DLD1 (cell line): ENCODE measurements around the gene RBM38.
"Not testable (repeated sequence)": the region's sequence is repeated elsewhere in the genome, so short reads cannot be mapped to it uniquely, and the experiment has no call there.

Source experiments
- in situ Hi-C: cut with HindIII; loops from 2 replicates; pipeline ENCODE4 v1.10.0; 2017; ENCODE audit warnings: low sequenced_read_pairs

The RBM38 gene

GRCh38 chr20:57414867-57415592 is 23.8 kb downstream of the RBM38 start:
- in situ Hi-C loops: no loop called here

GRCh38 chr20:57415771-57416170 is 24.6 kb downstream of the RBM38 start:
- in situ Hi-C loops: no loop called here

GRCh38 chr20:57416296-57417022 is 25.3 kb downstream of the RBM38 start:
- in situ Hi-C loops: no loop called here

- in situ Hi-C loops: no loop called here
Observed at GRCh38 chr20:57417051-57417689, 26.0 kb downstream of the RBM38 start.

- in situ Hi-C loops: no loop called here
Observed at GRCh38 chr20:57417830-57418780, 26.9 kb downstream of the RBM38 start.

- in situ Hi-C loops: not testable (repeated sequence)
Observed at GRCh38 chr20:57419479-57419878, 28.3 kb downstream of the RBM38 start.

- in situ Hi-C loops: no loop called here
Observed at GRCh38 chr20:57420571-57421252, 29.5 kb downstream of the RBM38 start.

- in situ Hi-C loops: no loop called here
Observed at GRCh38 chr20:57421253-57422220, 30.3 kb downstream of the RBM38 start.

GRCh38 chr20:57422254-57422653 is 31.1 kb downstream of the RBM38 start:
- in situ Hi-C loops: no loop called here

- in situ Hi-C loops: no loop called here
Observed at GRCh38 chr20:57425150-57426013, 34.2 kb downstream of the RBM38 start.

- in situ Hi-C loops: no loop called here
Observed at GRCh38 chr20:57426271-57426689, 35.1 kb downstream of the RBM38 start.

- in situ Hi-C loops: no loop called here
Observed at GRCh38 chr20:57426831-57427230, 35.6 kb downstream of the RBM38 start.

GRCh38 chr20:57428324-57429158 is 37.3 kb downstream of the RBM38 start:
- in situ Hi-C loops: no loop called here

- in situ Hi-C loops: no loop called here
Observed at GRCh38 chr20:57429159-57429496, 37.9 kb downstream of the RBM38 start.

- in situ Hi-C loops: no loop called here
Observed at GRCh38 chr20:57429580-57430200, 38.5 kb downstream of the RBM38 start.

GRCh38 chr20:57430201-57430596 is 39.0 kb downstream of the RBM38 start:
- in situ Hi-C loops: not testable (repeated sequence)

- in situ Hi-C loops: no loop called here
Observed at GRCh38 chr20:57431539-57431835, 40.3 kb downstream of the RBM38 start.
